OCI-LY7 (cell line): ENCODE results near the gene SLMAP. TPM values are rescaled to one million over a fixed set of nuclear protein-coding genes. Genes with fewer than 3 reads are reported as not detected.

Experiments
- BruUV-seq: library from RNA; stranded (reverse); fragments of 400-500 nt; replicated peaks from 2 replicates; lab custom pipeline; 2021; lab: Mats Ljungman, UMichigan
- CTCF ChIA-PET: fragments of 300-600 bp; sonication (Branson Sonifier 250); formaldehyde crosslinking; loops from one replicate; lab custom pipeline; 2022; ENCODE audit warnings: antibody characterized with exemption; ENCODE audit not compliant: unreplicated experiment; lab: Charles Lee
- POLR2A ChIA-PET: fragments of 300-600 bp; sonication (Branson Sonifier 250); formaldehyde crosslinking; loops from one replicate; lab custom pipeline; 2022; ENCODE audit warnings: antibody characterized with exemption; lab: Charles Lee
- DNase-seq: peaks from one replicate; pipeline ENCODE4 v3.0.0-alpha.2; 2015; ENCODE audit warnings: low spot score
- H2AFZ ChIP-seq: fragments of 200-600 bp; sonication (generic), shearing (Covaris generic); 2 replicates; pipeline ENCODE4 v1.6.1; 2014; ENCODE audit warnings: mild to moderate bottlenecking, antibody characterized with exemption, low read length, moderate library complexity
- H3K27ac ChIP-seq: fragments of 200-600 bp; sonication (generic); 2 replicates; pipeline ENCODE4 v1.5.1; 2014; ENCODE audit warnings: mixed run types, low read depth, mild to moderate bottlenecking, moderate library complexity, low read length, inconsistent platforms; ENCODE audit not compliant: poor library complexity, severe bottlenecking
- H3K36me3 ChIP-seq: fragments of 200-600 bp; sonication (generic); 2 replicates; pipeline ENCODE4 v1.6.1; 2014; ENCODE audit warnings: mild to moderate bottlenecking, antibody characterized with exemption, low read length, moderate library complexity, mixed read lengths; ENCODE audit not compliant: insufficient read depth
- H3K4me1 ChIP-seq: fragments of 200-600 bp; sonication (generic); 2 replicates; pipeline ENCODE4 v1.5.1; 2014; ENCODE audit warnings: mild to moderate bottlenecking, low read length; ENCODE audit not compliant: insufficient read depth, poor library complexity, severe bottlenecking
- H3K4me2 ChIP-seq: fragments of 200-600 bp; sonication (generic); 2 replicates; pipeline ENCODE4 v1.6.1; 2014; ENCODE audit warnings: mild to moderate bottlenecking, low read length
- H3K4me3 ChIP-seq: fragments of 200-600 bp; sonication (generic); 2 replicates; pipeline ENCODE4 v1.5.1; 2014; ENCODE audit warnings: mild to moderate bottlenecking, low read depth, low read length; ENCODE audit not compliant: poor library complexity, severe bottlenecking
- H3K79me2 ChIP-seq: fragments of 200-600 bp; sonication (generic); 2 replicates; pipeline ENCODE4 v1.6.1; 2016; ENCODE audit warnings: low read depth, mild to moderate bottlenecking, low read length, moderate library complexity, mixed read lengths; ENCODE audit not compliant: insufficient read depth
- H3K9me2 ChIP-seq: fragments of 200-600 bp; sonication (generic); 2 replicates; pipeline ENCODE4 v1.6.1; 2016; ENCODE audit warnings: mild to moderate bottlenecking, low read length, mixed read lengths; ENCODE audit not compliant: insufficient read depth
- H3K9me3 ChIP-seq: fragments of 200-600 bp; sonication (generic); 2 replicates; pipeline ENCODE4 v1.6.1; 2014; ENCODE audit warnings: mild to moderate bottlenecking, mixed run types, low read length, mixed read lengths
- H4K20me1 ChIP-seq: fragments of 200-600 bp; sonication (generic); 2 replicates; pipeline ENCODE4 v1.6.1; 2014; ENCODE audit warnings: mild to moderate bottlenecking, antibody characterized with exemption, low read length, moderate library complexity, mixed read lengths; ENCODE audit not compliant: insufficient read depth
- CTCF ChIP-seq: fragments of 200-600 bp; sonication (generic); conservative IDR thresholded peaks from 2 replicates; pipeline ENCODE4 v1.5.1; 2014; ENCODE audit warnings: mild to moderate bottlenecking, antibody characterized with exemption, low read length, moderate library complexity, mixed read lengths
- EZH2phosphoT487 ChIP-seq: fragments of 200-600 bp; sonication (generic); IDR thresholded peaks from 2 replicates; pipeline ENCODE4 v1.6.1; 2018; ENCODE audit warnings: low read depth, borderline replicate concordance, mild to moderate bottlenecking, mixed run types, antibody characterized with exemption, low read length, moderate library complexity, mixed read lengths
- intact Hi-C: fragments of 100-400 bp; cut with micrococcal nuclease; formaldehyde crosslinking; loops from one replicate; pipeline ENCODE4 v1.10.0; 2022; ENCODE audit not compliant: unreplicated experiment
- total RNA-seq, 2 experiments: library from RNA; depleted of rRNA in 1 of 2; stranded (reverse); fragments of >200 nt in 1 of 2; shearing (Covaris generic) in 1 of 2; gene quantifications; 2 replicates each; pipeline ENCODE4 v1.2.3, GENCODE V29; 2014 to 2022

SLMAP gene
- total RNA-seq, 2 experiments from 2014 or later: 41.6 to 68.4 TPM

- no peaks in the 10 kb centered on the region for H3K9me3 ChIP-seq
- no peaks in the 10 kb centered on the region for H3K4me1 ChIP-seq
- BruUV-seq: no TSS peak
- intact Hi-C loops: loop anchor here (10.0 kb wide), 1 partner anchor 743 kb away; no protein-coding TSS in a partner anchor
- no peak for DNase-seq
- POLR2A ChIA-PET: interaction anchor here (0.6 to 1.2 kb wide), 4 partner anchors 8 to 33 kb away, joined by 3 to 5 read pairs (median 3); no protein-coding TSS in a partner anchor
- TF ChIP-seq CTCF: no peak
- H2AFZ ChIP-seq: no peak overlapping the region
- no peak overlapping the region for H3K4me3 ChIP-seq
- peaks cover 73% of the 10 kb centered on the region for H3K36me3 ChIP-seq
- no peaks in the 10 kb centered on the region for H3K79me2 ChIP-seq
- CTCF ChIA-PET: interaction anchor here (0.7 kb wide), 1 partner anchor 145 kb away, joined by 3 read pairs; no protein-coding TSS in a partner anchor
- no peak overlapping the region for H3K27ac ChIP-seq
- no peaks in the 10 kb centered on the region for H3K9me2 ChIP-seq
- no peak overlapping the region for H3K4me2 ChIP-seq
- no peaks in the 10 kb centered on the region for H4K20me1 ChIP-seq
These were observed 162.2 kb downstream of the SLMAP start for GRCh38 chr3:57918123-57918837.

GRCh38 chr3:57919987-57920386, 163.9 kb downstream of the SLMAP start:
- Histone ChIP-seq H2AFZ (no peak overlapping the region), H3K4me3 (no peak overlapping the region), H4K20me1 (no peaks in the 10 kb centered on the region), H3K79me2 (no peaks in the 10 kb centered on the region), H3K27ac (no peak overlapping the region), H3K36me3 (peaks cover 68% of the 10 kb centered on the region), H3K9me3 (no peaks in the 10 kb centered on the region), H3K4me2 (no peak overlapping the region), H3K4me1 (no peaks in the 10 kb centered on the region), H3K9me2 (no peaks in the 10 kb centered on the region)
- BruUV-seq: no TSS peak
- ChIA-PET CTCF (no interaction called here), POLR2A (interaction anchor here (0.7 kb wide), 1 partner anchor 39 kb away, joined by 4 read pairs; no protein-coding TSS in a partner anchor)
- intact Hi-C loops: loop anchor here (10.0 kb wide), 1 partner anchor 745 kb away; no protein-coding TSS in a partner anchor
- DNase-seq: no peak
- TF ChIP-seq EZH2phosphoT487 (no peak), CTCF (no peak)

- no peaks in the 10 kb centered on the region for H4K20me1 ChIP-seq
- H3K4me3 ChIP-seq: no peak overlapping the region
- H3K9me2 ChIP-seq: no peaks in the 10 kb centered on the region
- intact Hi-C loops: no loop called here
- TF ChIP-seq EZH2phosphoT487: no peak
- no peak for TF ChIP-seq CTCF
- H3K4me2 ChIP-seq: no peak overlapping the region
- ChIA-PET POLR2A (interaction anchor here (0.7 kb wide), 2 partner anchors 9 to 42 kb away, joined by 3 read pairs; no protein-coding TSS in a partner anchor), CTCF (no interaction called here)
- H3K79me2 ChIP-seq: no peaks in the 10 kb centered on the region
- H3K27ac ChIP-seq: no peak overlapping the region
- no peaks in the 10 kb centered on the region for H3K9me3 ChIP-seq
- H2AFZ ChIP-seq: no peak overlapping the region
- BruUV-seq: no TSS peak
- H3K4me1 ChIP-seq: no peaks in the 10 kb centered on the region
- peaks cover 51% of the 10 kb centered on the region for H3K36me3 ChIP-seq
- no peak for DNase-seq
These were observed 167.0 kb downstream of the SLMAP start for GRCh38 chr3:57923101-57923500.
